Hindlimb muscle (tissue), 1 donor: Measurements from ENCODE around the gene PRKCE. TPM values are rescaled to one million over a fixed set of nuclear protein-coding genes. Genes with fewer than 3 reads are reported as not detected.

Experiments
- DNase-seq: peaks from one replicate; pipeline ENCODE4 v3.0.0-alpha.2; 2013
- polyA plus RNA-seq: library from polyadenylated mRNA; unstranded; fragments of 120-200 nt; gene quantifications from one replicate; pipeline ENCODE4 v1.2.1, GENCODE V29; 2013; ENCODE audit not compliant: insufficient read length

Gene PRKCE
- polyA plus RNA-seq, 1 donor, result 4.6 TPM

DNA sequence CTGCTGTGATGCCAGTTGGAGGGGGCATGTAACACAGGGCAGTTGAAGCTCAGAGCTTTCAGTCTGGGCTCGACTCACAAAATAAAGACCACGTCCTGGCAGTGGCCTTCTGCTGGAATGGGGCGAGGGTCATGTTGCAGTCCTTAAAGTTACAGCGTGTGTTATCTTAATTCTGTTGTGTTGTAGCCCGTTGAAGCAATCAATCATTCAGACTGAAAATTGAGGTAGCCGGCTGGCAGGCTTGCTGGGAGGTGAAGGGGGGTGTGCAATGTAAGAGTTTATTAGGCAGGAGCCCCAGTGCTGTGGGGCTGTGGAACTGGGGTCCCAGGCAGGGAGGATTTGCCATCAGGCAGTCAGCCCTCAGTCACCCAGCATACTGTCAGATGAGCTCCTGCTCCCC, 508.9 kb downstream of the PRKCE start:
- no peak for DNase-seq

DNA sequence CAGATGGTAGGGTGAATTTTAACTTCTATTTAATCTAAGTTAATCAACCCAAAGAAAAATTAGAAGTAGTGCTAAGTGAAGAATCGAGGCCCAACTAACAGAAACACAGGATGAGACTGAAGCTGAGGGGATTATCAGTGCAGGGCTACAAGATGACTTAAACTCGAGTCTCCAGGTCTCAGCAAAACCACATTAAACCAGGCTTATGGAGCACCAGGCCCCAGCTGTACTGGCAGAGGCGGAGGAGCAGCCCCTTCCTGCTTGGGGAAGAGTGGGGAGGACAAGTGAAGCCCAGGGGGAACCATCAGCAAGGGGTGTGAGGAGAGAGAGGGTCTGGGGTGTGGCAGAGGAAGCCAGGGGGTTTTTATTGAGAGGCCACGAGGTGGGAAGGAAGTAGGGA, 509.8 kb downstream of the PRKCE start:
- DNase-seq, result no peak

DNA sequence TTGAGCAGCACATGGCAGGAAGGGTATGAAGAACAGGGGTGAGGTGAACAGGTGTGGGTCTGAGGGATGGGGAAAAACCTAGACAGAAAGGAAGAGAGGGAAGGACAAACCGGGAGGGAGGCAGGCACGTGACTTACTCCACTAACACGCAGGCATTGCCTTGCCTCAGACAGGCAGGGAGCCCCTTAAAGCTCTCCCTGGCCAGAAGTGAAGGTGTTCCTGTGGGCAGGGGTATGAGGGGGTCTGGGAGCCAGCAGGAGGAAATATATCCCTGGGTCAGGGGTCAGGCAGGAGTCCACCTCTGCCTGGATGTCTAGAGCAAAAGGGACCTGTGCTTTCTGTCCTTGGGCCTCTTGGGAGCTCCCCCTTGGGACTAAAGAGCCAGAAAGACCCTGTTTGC, 510.4 kb downstream of the PRKCE start:
- DNase-seq, result no peak

DNA sequence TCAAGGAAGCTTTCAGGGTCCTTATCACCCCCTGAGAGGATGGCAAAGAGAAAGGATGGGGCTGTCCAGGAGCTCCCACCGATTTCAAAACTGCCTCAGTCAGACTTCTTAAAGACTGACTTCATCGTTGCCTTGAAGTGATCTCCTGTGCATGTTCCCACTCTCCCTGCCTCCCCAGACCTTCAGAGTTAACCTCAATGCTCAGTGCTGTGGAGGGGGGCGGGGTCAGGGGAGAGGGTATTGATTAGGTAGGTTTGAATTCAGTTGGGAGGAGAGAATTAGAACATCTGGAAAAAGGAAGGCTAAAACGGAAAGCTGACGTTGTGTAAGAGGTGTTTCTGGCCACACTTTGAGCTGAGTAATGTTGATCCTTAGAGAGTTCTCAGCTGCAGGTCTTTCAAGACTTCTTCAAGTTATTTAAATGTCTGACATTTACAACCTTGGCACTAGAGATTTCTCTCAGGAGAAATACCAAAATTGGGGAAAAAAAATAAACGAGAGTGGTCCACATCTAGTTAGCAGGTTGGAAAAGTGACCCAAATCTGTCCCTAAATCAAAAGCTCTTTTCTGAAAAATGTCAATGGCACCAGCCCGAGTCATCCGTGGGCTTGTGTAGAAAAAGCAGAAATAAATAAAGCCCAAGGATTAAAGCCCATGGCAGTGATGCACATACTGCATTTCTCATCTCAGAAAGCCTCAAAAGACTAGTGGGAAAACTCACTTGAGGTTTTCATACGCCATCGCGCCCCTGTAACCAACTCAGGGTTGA, 511.0 kb downstream of the PRKCE start:
- no peak for DNase-seq

DNA sequence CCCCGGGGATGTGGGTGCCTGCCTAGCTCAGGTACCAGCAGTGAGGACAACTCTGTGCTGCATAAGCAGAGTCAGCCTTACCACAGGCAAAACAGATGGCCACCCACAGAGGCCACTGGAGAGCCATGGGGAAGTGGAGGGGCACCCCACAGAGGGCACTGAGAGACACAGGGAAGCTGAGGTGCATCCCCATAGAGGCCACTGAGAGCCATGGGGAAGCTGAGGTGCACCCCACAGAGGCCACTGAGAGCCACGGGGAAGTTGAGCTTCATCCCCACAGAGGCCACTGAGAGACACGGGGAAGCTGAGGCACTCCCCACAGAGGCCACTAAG, 511.6 kb downstream of the PRKCE start:
- no peak for DNase-seq

- no peak for DNase-seq
These were observed 512.5 kb downstream of the PRKCE start for GRCh38 chr2:46163804-46164528.

DNA sequence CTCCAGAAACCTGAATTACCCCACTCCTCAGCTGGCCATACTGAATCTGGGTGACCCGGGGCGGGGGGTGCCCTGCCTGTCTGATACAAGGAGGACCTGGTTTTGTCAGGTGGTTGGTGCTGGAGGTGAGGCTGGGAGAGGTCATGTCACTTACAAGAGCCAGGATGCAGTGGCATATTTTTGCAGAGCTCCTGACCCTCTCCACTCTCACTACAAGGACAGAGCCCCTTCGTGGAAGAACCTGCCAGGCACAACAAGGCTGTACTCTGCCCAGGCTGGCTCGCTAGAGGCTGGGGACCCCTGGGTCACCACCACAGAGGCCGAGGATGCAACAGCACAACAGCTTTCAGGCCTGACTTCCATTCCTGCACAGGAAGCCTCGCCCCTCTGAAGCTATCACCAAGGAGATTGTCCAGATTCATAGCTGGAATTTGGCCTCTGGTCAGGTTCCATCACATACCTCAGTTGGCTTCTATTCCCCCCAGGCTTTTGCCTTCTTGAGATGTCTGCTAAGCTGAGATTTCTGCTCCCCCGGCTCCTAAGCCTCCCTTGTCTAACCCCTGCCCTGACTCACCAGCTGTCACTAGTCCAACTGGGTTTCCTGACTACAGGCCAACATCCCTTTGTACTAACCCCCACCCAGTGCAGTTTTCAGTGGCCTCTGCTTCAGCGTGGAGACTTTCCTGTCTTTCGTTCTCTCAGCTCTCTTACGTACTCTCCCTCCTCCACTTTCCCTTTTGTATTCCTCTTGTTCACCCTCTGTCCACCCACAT, 513.2 kb downstream of the PRKCE start:
- DNase-seq, result peak; percentile 54

DNA sequence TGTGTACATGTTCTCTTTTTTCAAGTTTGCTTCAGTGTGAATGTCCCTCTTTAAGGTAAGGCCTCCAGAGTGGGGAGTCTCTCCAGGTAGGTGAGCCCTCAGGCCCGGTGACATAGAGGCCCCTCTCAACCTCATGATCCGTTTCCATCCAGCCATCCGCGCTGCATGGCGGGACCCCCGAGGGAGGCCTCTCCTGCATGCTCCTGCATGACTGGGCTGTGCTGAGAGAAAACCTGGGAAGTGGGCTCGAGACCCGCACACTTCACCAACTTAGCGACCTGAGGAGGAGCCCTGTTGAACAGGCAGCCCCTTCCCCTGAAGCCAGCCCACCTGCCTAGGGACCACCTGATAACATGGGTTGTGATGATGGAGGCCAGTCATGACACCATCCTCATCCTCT, 514.4 kb downstream of the PRKCE start:
- DNase-seq, result no peak

DNA sequence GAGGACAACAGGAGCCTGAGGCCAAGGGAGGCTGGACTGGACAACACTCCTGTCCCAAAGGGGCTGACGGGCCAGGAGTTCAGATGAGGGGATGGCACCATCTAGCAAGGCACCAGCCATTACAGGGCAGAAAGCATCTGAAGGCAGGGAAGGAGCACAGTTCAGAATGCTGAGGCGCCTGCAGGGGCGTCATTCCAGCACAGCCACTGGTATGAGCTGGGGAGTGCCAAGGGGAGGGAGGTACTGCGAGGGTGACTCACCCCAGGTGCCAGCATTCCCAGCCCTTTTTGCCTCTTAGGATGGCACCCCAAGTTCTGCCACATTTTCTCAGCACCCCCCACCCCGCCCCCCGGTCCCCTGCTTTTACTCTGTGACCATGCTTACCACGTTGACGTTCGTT, 515.9 kb downstream of the PRKCE start:
- DNase-seq, result no peak

- no peak for DNase-seq
These were observed 516.4 kb downstream of the PRKCE start for GRCh38 chr2:46167924-46168323.

DNA sequence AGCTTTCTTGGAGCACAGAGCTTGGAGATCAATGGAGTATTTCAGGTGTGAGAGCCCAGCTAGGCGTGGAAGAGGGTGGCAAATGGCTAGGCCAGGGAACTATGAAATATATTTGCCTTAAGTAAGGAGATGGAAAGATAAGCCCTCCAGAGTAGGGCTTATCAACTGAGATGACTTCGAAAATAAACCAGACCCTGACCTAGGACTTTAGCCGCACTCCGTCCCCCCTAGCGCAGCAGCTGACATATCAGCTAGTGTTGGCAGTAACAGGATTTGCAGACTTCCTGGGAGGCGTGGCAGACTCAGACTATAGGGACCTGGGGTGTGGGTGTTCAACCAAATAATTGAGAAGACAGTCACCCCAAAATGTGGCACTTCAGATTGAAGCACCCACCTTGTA, 518.0 kb downstream of the PRKCE start:
- no peak for DNase-seq

GRCh38 chr2:46170026-46170425, 518.6 kb downstream of the PRKCE start:
- no peak for DNase-seq

DNA sequence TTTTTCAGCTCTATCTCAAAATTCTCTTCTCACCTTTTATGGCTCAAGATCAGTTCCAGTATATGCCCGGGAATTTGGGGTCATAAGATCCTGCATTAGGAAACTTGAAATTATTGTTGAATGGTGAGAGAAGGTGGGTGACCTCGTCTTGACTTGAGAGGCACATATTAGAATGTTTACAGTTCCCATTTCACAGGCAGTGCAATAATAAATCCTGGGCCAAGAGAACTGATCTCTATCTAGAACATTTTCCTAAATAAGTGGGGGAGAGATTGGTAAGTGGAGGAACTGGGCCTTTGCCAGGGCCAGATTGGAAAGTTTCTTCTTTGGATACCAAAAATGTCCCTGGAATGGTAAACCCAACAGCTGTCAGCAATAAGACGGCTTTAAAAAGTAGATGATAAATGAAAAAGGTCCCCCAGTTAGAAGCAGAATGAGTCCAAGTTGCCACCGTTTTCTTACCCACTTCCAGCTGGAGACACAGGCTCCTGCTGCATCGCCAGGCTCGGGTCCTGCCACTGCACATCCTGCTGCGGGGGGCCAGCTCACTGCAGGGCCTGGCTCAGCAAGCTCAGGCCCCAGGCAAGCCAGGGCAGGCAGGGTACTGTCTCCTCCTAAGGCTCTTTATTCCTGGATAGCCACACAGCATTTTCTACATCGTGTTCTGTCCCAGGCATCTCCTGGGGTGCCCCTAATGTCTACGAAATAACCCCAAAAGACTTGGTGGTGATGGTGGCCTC, 519.3 kb downstream of the PRKCE start:
- no peak for DNase-seq

DNA sequence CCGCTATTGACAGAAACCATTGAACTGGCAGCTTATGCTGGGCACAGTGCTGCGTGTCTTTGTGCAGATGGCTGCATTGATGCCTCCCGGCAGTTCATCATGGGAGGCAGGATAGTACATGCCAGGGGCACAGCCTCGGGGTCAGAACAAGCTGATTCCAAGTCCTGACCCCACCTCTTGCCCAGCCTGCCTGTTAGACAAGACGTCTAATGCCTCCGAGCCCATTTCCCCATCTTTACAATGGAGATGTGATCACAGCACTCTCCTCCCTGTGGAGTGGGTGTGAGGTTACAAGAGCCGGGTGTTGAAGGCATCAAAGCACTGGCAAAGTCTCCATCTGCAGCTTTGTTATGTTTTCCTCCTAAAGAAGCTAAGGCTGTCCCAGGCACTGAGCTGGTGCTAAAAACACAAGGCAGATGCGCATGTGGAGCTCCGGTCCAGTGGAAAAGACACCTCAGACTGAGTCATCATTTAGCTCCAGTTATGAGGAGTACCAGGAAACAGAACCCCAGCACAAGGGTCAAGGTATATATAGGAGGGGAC, 520.0 kb downstream of the PRKCE start:
- DNase-seq, result no peak

GRCh38 chr2:46171996-46172546, 520.6 kb downstream of the PRKCE start:
- no peak for DNase-seq

DNA sequence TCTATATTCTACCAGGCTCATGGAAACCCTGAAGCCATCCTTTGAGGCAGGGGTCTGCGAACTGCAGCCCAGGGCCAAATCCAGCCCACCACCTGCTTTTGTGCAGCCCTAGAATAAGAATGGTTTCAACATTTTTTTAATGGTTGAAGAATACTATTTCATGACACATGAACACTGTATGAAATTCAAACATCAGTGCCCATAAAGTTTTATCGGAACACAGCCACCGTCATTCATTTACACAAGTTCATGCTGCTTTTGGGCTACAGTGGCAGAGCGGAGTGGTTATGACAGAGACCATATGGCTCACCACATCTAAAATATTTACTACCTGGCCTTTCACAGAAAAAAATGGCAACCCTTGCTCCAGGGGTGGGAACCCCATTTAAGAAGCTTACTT, 521.6 kb downstream of the PRKCE start:
- DNase-seq, result no peak

DNA sequence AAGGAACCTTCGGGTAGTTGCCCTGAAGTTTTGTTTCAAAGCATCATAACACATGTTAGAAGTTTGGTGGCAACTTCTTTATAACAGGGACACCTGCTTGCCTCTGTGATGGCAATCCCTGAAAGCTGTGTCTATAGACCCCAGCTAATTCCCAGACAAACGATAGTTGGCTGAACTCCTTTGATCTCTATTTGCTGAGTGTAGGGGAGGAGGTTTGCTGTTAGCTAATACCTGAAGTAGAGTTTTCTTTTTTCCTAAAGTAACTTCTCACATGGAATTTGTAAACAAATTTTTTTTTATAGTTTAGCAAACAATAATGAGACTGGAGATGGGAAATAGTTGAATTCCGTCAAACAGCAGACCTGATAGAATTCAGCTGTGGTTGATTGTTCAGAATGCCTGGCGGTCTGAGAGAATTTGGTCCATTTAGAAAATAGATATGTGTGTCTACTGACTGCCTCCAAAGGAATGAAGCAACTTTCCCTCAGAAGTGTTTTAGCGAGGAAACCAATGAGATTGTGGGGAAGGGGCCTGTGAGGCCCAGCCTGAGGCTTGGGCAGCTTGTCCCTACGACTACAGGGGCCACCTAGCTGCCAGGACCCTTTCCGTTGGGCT, 522.3 kb downstream of the PRKCE start:
- DNase-seq, result no peak

DNA sequence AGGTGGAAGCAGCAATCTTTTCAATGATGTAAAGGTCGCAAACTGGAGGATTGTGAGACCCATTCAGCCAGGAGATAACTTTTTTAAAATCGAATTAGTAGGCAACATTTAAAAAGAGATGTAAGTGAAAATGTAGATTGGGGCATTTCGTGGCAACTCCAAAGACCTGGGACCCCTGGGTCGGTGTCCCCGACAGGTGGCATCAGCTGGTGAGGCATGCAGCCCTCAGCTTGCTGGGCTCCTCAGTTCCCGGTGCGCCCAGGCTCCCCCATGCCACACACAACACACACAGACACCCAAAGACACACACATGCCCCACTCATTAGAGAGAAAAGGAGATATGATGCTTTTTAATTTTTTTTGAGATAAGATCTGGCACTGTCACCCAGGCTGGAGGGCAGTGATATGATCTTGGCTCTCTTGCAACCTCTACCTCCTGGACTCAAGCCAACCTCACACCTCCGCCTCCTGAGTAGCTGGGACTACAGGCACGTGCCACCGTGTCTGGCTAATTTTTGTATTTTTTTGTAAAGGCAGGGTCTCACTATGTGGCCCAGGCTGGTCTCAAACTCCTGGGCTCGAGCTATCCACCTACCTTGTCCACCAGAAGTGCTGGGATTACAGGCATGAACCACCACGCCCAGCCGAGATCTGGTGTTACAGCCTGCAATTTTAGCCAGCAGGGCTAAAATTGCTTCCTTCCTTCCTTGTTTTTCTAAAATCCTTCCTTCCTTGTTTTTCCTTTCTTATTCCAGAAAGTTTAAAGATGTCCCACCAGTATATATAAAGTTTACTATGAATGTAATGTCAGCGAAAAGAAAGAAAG, 523.1 kb downstream of the PRKCE start:
- DNase-seq, result no peak

DNA sequence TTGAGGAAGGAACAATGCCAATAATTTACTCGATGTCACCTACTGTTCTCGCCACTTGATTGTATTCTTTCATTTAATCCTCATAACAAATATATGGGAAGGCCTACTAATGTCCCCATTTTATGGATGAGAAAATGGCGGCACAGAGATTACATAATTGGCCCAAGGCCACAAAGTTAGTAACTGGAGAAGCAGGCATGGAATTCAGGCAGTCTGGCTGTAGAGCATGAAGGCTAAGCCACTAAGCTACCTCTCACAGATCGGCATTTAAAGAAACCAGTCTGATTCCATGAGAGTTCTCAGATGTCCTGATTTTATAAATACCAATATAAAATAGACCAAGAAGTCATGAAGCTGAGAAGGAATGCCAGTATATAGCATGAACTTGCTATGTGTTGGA, 523.9 kb downstream of the PRKCE start:
- DNase-seq, result no peak

DNA sequence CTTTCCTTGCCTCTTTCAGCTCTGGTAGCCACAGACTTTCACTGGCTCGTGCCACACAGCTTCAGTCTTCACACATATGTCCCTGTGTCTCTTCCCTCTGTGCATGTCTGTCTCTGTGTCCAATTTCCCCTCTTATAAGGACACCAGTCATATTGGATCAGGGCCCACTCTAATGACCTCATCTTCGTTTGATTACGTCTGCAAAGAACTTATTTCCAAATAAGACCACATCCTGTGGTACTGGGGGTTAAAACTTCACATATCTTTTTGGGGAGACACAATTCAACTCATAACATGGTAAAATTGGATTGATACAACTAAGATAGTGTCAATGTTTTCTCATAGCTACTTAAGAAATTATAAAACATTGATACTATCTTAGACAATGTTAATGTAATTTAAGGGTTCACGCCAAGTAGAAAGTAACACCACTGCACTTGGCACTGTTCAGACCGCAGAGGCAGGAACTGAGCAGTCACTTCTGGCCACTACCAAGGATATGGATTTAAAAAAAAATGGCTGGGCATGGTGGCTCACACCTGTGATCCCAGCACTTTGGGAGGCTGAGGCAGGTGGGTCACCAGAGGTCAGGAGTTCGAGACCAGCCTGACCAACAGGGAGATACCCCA, 526.1 kb downstream of the PRKCE start:
- DNase-seq, result no peak
